Measurements from ENCODE around the gene RASSF8.

RASSF8 gene

GRCh38 chr12:25970916-25971653, 12.6 kb downstream of the RASSF8 start:
- Histone ChIP-seq H3K36me3 (ENCODE audit: low read length) (no peaks in the 10 kb centered on the region), H3K9me2 (replicated peaks; ENCODE audit: insufficient read depth, low read length) (no peaks in the 10 kb centered on the region), H3K9me3 (ENCODE audit: insufficient read depth, low read length) (no peaks in the 10 kb centered on the region), H3K79me2 (ENCODE audit: insufficient read depth, low read length) (no peaks in the 10 kb centered on the region), H3K9ac (ENCODE audit: low read length) (no peak overlapping the region), H3K4me2 (ENCODE audit: low read depth, low read length, poor library complexity, severe bottlenecking) (no peak overlapping the region), H3K27me3 (ENCODE audit: low read length) (no peaks in the 10 kb centered on the region), H2AFZ (ENCODE audit: low read depth, low read length, severe bottlenecking) (no peak overlapping the region), H4K20me1 (ENCODE audit: low read depth, low read length) (no peaks in the 10 kb centered on the region), H3K27ac (ENCODE audit: low read depth, low read length) (no peak overlapping the region), H3F3A (ENCODE audit: insufficient read depth) (no peaks in the 10 kb centered on the region), H3K4me3 (ENCODE audit: insufficient read depth, low read length, poor library complexity, severe bottlenecking) (no peak overlapping the region)
- TF ChIP-seq CTCF (IDR thresholded peaks at IDR 0.05; ENCODE audit: insufficient read depth, low read length, poor library complexity, severe bottlenecking) (no peak), EZH2phosphoT487 (conservative IDR thresholded peaks at IDR 0.05; ENCODE audit: low read length) (no peak)

GRCh38 chr12:25971654-25972041, 13.2 kb downstream of the RASSF8 start:
- Histone ChIP-seq H3K4me3 (ENCODE audit: insufficient read depth, low read length, poor library complexity, severe bottlenecking) (no peak overlapping the region), H3K9ac (ENCODE audit: low read length) (no peak overlapping the region), H3K79me2 (ENCODE audit: insufficient read depth, low read length) (no peaks in the 10 kb centered on the region), H3K9me3 (ENCODE audit: insufficient read depth, low read length) (no peaks in the 10 kb centered on the region), H3K27ac (ENCODE audit: low read depth, low read length) (no peak overlapping the region), H3K9me2 (replicated peaks; ENCODE audit: insufficient read depth, low read length) (no peaks in the 10 kb centered on the region), H3F3A (ENCODE audit: insufficient read depth) (no peaks in the 10 kb centered on the region), H3K36me3 (ENCODE audit: low read length) (no peaks in the 10 kb centered on the region), H3K4me2 (ENCODE audit: low read depth, low read length, poor library complexity, severe bottlenecking) (no peak overlapping the region), H2AFZ (ENCODE audit: low read depth, low read length, severe bottlenecking) (no peak overlapping the region), H4K20me1 (ENCODE audit: low read depth, low read length) (no peaks in the 10 kb centered on the region), H3K27me3 (ENCODE audit: low read length) (no peaks in the 10 kb centered on the region)
- TF ChIP-seq CTCF (IDR thresholded peaks at IDR 0.05; ENCODE audit: insufficient read depth, low read length, poor library complexity, severe bottlenecking) (no peak), EZH2phosphoT487 (conservative IDR thresholded peaks at IDR 0.05; ENCODE audit: low read length) (no peak)

GRCh38 chr12:25972783-25973182, 14.3 kb downstream of the RASSF8 start:
- H3K9me2 ChIP-seq (replicated peaks; ENCODE audit: insufficient read depth, low read length), result no peaks in the 10 kb centered on the region
- no peaks in the 10 kb centered on the region for H3K9me3 ChIP-seq (ENCODE audit: insufficient read depth, low read length)
- H4K20me1 ChIP-seq (ENCODE audit: low read depth, low read length), result no peaks in the 10 kb centered on the region
- TF ChIP-seq EZH2phosphoT487 (conservative IDR thresholded peaks at IDR 0.05; ENCODE audit: low read length) (no peak), CTCF (IDR thresholded peaks at IDR 0.05; ENCODE audit: insufficient read depth, low read length, poor library complexity, severe bottlenecking) (no peak)
- H3K27me3 ChIP-seq (ENCODE audit: low read length), result no peaks in the 10 kb centered on the region
- H3K27ac ChIP-seq (ENCODE audit: low read depth, low read length), result no peak overlapping the region
- no peaks in the 10 kb centered on the region for H3F3A ChIP-seq (ENCODE audit: insufficient read depth)
- no peak overlapping the region for H3K4me3 ChIP-seq (ENCODE audit: insufficient read depth, low read length, poor library complexity, severe bottlenecking)
- H3K79me2 ChIP-seq (ENCODE audit: insufficient read depth, low read length), result no peaks in the 10 kb centered on the region
- H2AFZ ChIP-seq (ENCODE audit: low read depth, low read length, severe bottlenecking), result no peak overlapping the region
- H3K36me3 ChIP-seq (ENCODE audit: low read length), result no peaks in the 10 kb centered on the region
- no peak overlapping the region for H3K4me2 ChIP-seq (ENCODE audit: low read depth, low read length, poor library complexity, severe bottlenecking)
- H3K9ac ChIP-seq (ENCODE audit: low read length), result no peak overlapping the region

Measured in SU-DHL-6 (cell line).